Activated CD4-positive, CD25-positive, alpha-beta regulatory T cell treated with anti-CD3 and anti-CD28 coated beads, Interleukin-2, amount 50 U/mL, for 16 hours (primary cell): ENCODE data around the gene REEP5.

Source experiments
- DNase-seq: peaks from one replicate; pipeline ENCODE4 v3.0.0-alpha.2; 2020; ENCODE audit warnings: low read depth, low spot score

Gene REEP5

GRCh38 chr5:112833971-112834370 is 88.1 kb downstream of the REEP5 start:
- DNase-seq, result no peak

- no peak for DNase-seq
Observed at GRCh38 chr5:112830378-112830777, 91.6 kb downstream of the REEP5 start.
